Astrocyte (in vitro differentiated cells and primary cell): ENCODE measurements around the gene MAST2.

Experiments used
- CTCF ChIP-seq: IDR thresholded peaks from 2 replicates; pipeline ENCODE4 v1.5.1; 2011; ENCODE audit warnings: low read depth, mild to moderate bottlenecking, inconsistent platforms, low read length, moderate library complexity; ENCODE audit not compliant: insufficient read depth
- EZH2 ChIP-seq: IDR thresholded peaks from 2 replicates; pipeline ENCODE4 v1.6.1; 2012; ENCODE audit warnings: mild to moderate bottlenecking, low read length, inconsistent platforms; ENCODE audit not compliant: insufficient read depth

DNA sequence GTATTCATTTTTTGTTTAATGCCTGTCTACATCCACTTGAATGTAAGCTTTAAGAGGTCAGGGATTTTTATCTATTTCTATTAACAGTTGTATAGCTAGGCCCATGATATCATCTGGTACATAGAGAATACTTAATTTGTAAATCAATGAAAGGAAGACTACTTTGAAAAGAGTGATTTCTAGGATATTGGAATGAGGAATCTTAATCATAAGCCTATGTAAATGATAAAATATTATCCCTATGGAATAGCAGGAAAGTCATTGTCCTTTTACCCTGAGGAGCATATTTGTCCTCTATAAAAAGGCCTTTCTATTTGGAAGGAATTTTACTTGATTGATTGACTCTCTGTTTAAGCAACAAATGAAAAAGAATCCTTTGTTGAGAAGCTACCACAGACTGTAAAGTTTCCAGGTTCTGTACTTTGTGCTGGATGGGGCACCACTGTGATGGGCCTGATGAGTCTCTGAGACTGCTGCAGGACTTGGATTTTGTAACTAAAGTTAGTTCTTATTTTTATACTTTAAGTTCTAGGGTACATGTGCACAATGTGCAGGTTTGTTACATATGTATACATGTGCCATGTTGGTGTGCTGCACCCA lies 53.8 kb downstream of the MAST2 start:
- no peak for TF ChIP-seq CTCF
- no peak for TF ChIP-seq EZH2
